Activated CD4-positive, alpha-beta T cell treated with anti-CD3 and anti-CD28 coated beads for 1 hour (primary cell): ENCODE measurements around the gene ASTN2.
"Not testable (repeated sequence)": the region's sequence is repeated elsewhere in the genome, so short reads cannot be mapped to it uniquely, and the experiment has no call there.

ENCODE experiments used
- DNase-seq: peaks from one replicate; pipeline ENCODE4 v3.0.0-alpha.2; 2020

Gene ASTN2

DNA sequence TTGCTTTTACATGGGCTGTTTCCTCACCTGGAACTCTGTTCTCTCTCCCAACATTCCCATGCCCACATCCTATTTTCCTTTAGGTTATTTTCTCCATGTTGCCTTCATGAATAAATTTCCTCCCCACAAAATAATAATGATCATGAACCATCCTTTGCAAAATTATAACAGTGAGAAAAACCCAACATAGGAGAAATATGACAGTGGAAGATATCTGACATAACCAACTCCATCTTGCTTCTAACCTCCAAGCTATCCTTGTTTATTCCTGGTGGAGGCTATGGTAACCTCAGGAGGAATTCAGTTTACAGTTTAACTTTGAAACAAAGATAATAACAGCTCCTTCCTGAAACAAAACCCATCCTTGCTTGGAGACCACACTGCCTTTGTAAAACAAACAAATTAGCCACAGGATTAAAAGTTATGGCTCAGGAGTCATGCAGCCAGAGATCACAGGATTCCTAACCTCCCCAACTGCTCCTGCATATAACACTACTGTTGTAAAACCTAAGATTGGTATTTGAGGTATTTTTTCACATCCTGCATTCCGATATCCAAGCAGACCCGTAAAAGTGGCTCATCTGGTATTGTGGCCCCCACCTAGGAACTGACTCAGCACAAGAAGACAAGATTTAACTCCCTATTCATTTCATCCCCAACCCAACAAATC lies 515.4 kb downstream of the ASTN2 start:
- DNase-seq, result no peak

DNA sequence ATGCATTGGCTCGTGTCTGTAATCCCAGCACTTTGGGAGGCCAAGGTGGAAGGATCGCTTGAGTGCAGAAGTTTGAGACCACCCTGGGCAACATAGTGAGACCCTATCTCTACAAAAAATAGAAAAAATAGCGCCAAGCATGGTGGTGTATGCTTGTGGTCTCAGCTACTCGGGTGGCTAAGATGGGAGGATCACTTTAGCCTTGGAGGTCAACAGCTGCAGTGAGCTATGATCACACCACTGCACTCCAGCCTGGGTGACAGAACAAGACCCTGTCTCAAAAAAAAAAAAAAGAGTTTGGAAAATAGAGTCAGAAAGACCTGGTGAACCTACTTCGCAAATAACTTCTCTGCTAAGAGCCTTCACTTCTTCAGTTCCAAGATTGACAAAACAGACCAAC lies 516.7 kb downstream of the ASTN2 start:
- DNase-seq, result not testable (repeated sequence)

DNA sequence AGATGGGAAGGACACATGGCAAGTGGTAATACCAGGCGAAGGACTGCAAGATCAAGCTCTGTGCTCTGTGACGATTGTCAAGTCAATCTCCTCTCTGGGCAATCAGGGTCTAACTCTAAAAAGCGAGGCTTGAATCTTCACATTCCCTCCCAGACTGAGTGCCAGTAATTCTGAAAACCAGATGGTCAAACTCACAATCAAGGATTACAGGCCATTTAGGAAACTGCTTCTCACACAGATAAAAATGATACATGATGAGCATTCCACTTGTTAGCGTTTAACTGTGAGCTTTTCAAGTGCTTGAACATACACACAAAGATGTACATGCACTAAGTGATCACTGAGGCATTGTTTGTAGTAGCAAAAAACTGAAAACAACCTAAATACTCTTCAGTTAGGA lies 517.7 kb downstream of the ASTN2 start:
- no peak for DNase-seq

DNA sequence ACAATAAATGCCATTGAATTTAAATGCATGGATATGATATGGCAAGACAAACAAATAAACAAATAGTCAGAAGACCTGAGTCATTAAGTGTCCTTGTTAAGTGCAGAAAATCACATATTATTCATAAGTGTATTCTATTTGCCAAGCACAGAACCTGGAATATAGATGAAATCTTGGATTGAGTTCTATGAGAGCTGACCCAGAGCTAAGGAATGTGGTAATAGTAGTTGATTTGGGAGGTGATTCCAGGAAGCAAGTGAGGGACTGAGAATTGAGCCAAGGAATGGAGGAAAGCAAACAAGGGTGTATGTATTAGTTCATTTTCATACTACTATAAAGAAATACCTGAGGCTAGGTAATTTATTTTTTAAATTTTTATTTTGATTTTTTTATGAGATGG lies 518.9 kb downstream of the ASTN2 start:
- no peak for DNase-seq

DNA sequence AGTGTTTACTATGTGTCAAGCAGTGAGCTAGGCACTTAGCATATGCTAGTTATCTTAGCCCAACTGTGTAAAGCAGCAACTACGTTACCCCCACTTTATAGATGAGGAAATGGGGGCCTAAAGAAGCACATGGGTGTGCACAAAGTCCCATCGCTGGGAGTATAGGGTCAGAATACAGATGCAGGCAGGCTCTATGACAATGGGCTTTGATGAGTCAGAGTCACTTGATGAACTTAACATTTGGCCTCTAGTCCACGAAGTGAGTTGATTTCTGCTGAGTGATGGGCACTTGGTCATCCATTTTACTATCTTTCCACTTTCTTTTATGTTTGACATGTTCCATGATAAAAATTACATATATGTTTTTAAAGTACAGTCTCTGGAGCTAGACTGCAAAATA lies 523.4 kb downstream of the ASTN2 start:
- no peak for DNase-seq

DNA sequence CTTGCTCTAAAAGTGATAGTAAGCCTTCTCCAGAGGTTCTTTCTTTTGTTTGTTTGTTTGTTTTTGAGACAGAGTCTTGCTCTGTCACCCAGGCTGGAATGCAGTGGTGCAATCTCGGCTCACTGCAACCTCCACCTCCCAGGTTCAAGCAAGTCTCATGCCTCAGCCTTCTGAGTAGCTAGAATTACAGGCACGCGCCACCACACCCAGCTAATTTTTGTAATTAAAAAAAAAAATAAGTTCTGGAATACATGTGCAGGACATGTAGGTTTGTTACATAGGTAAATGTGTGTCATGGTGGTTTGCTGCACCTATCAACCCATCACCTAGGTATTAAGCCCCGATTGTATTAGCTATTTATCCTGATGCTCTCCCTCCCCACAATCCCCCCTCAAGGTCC lies 526.4 kb downstream of the ASTN2 start:
- DNase-seq, result not testable (repeated sequence)

DNA sequence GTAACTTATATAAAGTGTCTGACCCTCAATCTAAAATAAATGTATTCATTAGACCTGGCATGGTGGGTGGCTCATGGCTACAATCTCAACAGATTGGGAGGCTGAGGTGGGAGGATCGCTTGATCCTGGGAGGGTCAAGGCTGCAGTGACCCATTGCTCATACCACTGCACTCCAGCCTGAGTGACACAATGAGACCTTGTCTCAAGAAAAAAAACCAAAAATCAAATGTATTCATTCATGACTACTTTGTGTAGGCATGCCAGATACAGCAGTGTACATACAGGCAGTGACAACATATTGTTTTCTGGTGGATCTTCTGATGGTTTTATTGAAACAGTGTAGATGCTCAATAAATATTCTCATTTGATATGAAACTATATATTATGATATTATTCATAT lies 526.8 kb downstream of the ASTN2 start:
- no peak for DNase-seq

DNA sequence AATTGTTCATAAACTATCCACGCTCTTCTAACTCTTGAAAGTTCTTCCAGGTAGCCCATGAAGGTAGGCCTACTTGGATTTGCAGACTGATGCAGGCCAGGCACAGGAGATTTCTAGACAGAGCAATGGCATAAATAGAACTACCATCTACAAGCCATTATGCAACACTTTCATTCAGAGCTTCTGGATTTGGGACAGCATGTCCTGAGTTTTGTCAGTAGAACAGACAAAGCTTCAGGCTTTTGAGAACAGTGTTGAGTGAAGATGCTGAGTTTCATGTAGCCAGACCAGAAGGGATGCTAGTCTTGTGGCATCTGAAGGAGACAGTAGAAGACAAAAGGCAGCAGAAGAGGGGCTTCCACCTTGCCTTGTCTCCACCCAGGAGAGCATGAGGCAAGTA lies 531.2 kb downstream of the ASTN2 start:
- no peak for DNase-seq

DNA sequence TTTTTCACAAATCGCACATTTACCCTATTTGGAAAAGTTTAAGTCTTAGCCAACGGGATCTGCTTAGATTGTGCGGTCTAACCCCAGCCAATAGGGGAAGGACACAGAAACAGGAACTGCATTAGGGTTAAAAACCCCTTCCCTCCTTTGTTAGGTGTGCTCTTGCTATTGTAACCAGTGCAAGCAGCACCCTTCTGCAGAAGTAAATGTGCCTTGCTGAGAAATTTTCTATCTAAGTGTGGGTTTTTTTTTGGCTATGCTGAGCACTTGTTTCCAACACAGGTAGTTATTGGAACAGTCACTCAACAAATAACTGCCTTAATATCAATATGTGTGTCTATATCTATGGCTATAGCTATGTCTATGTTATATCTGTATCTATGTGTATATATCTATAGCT lies 537.8 kb downstream of the ASTN2 start:
- no peak for DNase-seq

DNA sequence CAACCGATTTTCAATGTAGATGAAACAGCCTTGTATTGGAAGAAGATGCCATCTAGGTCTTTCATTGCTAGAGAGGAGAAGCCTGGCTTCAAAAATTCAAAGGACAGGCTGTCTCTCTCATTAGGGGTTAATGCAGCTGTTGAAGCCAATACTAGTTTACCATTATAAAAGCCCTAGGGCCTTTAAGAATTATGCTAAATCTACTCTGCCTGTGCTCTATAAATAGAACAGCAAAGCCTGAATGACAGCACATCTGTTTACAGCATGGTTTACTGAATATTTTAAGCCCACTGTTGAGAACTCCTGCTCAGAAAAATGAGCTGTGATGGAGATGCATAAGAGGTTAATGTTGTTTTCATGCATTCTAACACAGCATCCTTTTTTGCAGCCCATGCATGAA lies 539.3 kb downstream of the ASTN2 start:
- DNase-seq, result no peak

DNA sequence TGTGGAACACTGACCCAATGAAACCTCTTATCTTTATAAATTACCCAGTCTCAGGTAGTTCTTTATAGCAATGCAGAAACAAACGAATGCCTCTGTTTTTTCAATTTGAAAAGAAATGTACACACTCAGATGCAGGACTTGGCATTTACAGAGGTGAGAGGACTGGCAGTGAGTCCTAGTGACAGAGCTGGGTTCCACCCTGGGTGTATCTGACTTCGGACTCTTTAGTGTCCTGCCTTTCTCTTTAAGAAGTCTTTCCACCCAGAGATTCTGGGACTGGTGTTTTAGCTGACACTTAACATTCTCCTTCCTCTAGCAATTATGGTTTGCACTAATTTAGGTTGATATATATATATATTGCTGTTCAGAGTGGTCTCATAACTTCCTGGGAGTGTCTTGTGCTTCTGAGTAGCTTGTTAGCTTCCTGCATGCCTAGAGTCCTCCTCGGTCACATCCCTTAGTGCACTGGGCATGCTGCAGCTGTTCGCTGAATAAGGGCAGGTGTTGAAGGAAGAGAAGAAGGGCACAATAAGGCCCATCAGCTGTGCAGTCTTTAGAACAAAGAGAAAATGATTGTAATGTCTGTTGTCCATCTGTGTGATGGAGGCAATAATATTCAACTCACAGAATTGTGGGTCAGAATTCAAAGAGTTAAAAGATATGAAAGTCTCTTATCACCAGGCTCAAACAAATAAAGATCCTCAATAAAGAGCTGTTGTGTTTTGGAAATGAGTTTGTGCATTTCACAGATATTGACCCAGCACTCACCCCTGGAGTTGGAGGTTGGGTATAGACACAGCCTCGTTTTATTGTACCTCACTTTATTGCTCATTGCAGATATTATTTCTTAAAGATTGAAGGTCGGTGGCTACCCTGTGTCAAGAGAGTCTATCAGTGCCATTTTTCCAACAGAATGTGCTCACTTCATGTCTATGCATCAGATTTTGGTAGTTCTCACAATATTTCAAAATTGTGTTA lies 540.6 kb downstream of the ASTN2 start:
- DNase-seq, result no peak

DNA sequence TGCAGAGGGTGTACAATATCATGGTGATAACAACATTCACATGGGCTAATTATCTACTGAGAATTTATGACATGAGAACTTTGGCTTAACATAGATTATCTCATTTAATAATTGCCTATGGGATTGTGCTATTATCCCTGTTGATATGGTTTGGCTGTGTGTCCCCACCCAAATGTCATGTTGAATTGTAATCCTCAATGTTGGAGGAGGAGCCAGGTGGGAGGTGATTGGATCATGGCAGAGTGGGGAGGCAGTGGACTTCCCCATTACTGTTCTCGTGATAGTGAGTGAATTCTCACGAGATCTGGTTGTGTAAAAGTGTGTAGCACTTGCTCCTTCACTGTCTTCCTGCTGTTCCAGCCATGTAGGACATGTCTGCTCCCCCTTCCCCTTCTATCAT lies 541.4 kb downstream of the ASTN2 start:
- DNase-seq, result no peak

DNA sequence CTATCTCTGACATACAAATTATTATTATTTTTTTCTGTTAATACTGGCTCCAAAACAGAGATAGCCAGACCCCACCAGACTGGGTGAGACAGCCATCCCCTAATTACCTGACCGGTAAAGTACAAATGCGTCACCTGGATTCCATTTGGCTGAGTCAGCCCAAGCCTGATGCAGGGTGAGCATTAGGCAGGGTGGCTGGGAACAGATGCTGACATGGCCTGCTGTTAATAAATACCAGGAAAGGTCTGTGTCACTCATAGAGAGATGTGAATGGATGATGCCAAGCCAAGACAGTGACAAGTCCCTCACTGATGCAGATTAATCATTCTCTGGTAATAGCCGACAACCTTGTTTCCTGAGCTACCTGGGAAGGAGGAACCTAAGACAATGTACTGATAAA lies 544.3 kb downstream of the ASTN2 start:
- no peak for DNase-seq

DNA sequence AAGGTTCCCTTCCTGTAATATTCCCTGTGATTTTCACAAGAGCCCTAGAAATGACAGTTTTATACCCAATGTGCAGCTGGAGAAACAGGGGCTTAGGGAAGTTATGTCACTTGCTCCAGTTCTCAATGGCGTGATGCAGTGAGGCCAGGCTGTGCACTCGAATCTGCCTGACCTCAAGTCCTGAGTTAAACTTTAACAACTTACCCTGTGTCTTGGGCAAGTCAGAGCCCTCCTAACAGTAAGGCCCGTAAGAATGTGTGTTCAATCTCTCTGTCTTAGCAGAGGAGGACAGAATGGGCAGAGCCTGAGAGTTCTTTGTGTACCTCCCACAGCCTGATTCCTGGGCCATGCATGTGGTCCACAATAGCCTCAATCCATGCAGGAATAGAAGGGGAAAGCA lies 546.7 kb downstream of the ASTN2 start:
- DNase-seq, result no peak

DNA sequence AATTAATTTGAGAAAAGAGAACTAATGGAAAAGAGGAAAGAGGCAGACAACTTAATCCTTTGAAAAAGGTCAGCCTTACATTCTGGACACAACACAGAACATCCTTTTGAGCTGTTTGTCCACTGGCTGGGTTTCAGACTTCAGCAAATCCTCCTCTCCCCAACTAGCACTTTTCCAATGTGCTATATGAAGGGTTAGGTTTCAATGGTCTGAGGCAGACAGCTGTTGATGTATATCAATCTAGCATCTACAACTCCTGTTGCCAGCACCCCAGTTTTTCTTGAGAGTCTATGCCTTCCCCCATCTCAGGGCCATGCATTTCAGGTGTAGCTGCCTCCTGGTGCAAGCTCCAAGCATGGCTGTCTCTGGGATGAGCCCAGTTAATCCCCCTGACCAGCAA lies 553.5 kb downstream of the ASTN2 start:
- DNase-seq, result no peak

DNA sequence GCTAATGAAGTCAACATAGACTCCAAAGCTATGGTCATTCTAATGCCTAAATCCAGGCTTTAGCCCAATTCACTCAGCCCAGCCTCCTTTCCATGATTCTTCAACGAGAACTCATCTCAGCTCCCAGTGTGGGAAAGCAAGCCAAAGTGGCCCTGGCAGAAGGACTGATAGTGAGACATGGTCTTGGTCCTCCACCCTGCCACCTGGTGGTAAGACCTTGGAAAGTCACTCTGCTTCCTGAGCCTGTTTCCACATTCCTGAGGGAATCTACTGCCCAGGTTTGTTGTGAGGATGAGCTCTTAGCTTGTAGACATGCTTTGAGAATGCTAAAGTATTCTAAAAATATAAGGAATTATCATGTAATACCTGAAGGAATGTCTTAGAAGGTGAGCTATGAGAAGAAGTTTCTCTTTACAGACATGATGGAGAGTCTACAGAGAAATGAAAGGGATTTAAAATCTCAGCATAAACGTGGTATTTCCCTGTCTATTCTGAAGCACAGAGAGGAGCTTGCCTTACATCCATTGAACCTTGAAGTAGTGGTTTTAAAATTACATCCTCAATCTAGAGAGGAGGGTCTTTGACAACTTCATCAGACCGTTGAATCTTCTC lies 554.2 kb downstream of the ASTN2 start:
- DNase-seq, result no peak

DNA sequence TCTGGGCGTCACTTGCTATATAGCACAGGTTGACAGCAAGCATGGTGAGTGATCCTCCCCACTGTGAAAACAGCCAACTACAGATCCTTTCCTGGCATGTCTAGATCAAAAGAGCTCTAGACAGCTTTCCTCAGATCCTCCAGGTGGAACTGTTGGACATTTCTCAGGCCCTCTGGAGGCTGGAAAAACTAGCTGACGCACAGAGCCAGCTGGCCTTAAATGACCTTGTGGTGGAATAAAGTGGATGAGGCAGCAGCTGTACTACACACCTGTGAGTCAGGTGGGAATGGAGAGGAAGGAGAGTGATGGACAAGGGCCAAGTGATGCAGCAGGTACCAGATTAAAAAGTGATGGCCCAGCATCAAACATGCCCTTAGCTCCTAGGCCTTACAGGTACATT lies 555.1 kb downstream of the ASTN2 start:
- no peak for DNase-seq

DNA sequence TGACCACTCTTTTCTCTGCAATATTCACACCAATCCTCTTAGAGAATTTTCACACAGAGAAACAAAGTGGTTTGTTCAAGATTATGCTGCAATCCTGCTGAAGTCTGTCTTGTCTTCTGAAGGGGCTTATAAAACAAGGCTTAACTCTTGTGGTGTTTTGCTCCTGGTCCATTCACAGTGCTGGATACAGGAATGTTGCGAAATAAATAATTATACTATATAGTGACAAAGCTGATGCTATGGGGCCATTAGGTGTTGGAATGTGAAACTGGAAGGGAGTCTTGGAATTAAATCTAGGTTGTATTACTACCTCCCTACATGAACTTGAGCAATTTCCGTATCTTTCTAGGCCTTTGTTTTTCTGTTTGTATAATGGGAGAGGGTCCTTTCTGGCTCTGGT lies 557.5 kb downstream of the ASTN2 start:
- DNase-seq, result no peak

DNA sequence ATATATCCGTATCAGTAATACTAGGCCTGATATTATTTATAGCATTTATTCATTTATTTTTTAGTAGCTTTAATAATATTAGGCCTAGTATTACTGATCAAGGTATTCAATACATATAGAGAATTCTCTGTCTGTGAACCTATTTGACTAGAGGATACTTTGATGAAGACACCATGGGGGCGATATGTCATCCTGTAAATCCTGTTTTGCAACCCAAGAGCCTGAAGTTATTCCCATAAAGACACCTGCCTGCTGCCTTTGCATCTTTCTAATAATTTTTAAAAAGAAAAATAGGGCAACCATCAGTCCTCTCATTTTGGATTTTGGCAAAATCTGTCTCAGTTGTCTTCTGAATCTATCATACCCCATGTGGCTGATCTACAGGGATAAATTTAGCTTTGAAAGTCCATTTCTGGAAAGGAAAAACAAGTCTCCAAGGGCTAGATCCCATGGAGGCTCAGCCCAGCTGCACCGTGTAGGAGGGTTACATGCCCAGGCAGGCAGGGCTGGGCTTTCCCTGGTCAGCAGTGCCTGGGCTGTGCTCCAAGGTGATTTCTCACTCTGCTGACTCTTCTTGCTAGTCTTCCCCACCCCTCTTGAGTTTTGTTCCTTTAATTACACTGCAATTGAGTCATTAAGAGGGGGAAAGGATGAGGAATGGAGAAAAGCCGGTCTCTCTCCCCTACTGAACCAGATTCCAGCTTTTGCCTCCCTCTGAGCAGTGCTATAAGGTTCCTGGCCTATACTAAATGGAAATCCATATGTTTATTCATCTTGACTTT lies 558.8 kb downstream of the ASTN2 start:
- DNase-seq, result no peak

DNA sequence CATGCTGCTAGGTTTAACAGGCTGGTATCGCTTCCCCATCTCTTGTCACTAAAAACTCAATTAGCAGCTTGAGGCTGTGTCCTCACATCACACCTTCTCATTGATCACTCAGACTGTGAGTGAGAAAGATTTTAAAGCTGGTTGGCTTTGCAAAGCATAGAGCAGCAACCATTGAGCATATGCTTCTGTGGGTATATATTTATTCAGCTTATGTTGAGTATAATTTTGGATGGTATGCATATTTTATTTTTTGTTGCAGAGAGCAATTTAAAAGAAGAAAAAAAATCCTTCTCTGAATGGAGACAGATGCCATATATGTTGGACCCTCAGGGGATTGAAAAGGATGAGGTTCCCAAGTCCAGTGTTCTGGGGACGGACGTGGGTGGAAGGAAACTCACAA lies 565.1 kb downstream of the ASTN2 start:
- no peak for DNase-seq

DNA sequence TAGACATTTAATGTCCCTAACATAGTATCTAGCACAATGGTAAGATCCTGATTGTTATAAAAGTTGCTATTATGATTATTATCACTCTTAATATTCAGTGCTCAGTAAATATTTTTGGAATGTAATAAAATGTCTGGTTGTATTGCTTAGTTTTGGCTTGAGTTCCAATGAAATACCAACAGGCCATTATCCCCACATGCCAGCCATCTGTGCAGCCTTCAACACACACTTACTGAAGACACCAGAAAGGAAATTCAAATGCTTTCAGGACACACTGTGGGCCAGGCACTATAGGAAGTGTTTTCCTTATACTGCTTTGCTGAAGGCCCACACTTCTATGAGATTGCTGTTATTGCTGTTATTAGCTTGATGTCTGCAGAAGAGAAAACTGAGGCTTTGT lies 570.2 kb downstream of the ASTN2 start:
- no peak for DNase-seq

DNA sequence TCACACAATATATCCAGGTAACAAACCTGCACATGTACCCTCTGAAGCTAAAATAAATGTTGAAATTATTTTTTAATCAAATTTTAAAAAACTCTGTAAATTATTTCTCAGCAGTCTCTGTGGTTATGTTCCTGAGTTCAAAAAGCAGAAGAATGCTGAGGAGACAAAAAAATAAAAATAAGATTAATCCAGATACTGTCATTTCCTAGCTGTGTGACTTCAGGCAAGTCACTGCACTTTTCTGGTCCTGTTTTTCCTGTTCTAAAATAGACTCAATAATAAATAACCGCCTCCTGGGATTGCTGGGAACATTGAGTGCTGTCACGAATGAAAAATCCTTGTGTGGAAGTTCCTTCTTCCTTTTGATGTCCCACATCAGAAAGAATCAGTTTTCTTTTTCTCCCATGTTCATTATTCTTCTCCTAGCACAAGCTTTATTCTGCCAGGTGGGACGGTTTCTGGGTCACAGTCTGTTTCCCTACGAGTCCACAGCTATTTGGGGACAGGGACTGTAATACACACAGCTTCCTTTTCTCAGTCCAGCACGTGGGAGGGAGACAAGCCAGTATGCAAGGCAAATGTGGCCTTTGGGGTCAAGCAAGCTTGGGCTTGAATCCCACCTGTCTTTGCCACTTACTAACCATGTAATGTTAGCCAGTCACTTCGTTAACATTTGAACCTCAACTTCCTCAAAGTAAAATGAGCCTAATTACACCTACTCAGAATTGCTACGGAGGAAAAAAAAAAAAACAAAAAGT lies 570.8 kb downstream of the ASTN2 start:
- DNase-seq, result no peak
